Gastroesophageal sphincter (tissue), 4 donors: Measurements from ENCODE around the gene PON1. TPM values are rescaled to one million over a fixed set of nuclear protein-coding genes. Genes with fewer than 3 reads are reported as not detected.

Experiments
- ATAC-seq: fragments of 150-250 bp; one replicate; pipeline ENCODE4 v1.9.1; 2016; ENCODE audit warnings: mild to moderate bottlenecking, moderate library complexity
- H3K27ac ChIP-seq, 4 donors: fragments of 200-600 bp; sonication (generic) in 3 of 4; 1 replicate in 3 of 4; 2 replicates in 1 of 4; pipeline ENCODE4 v1.5.1; 2016 to 2019
- H3K27me3 ChIP-seq: fragments of 200-600 bp; sonication (generic); one replicate; pipeline ENCODE4 v1.5.1; 2019
- H3K36me3 ChIP-seq, 2 donors: fragments of 200-600 bp; sonication (generic); one replicate each; pipeline ENCODE4 v1.5.1; 2019; ENCODE audit warnings: control low read depth in 1 of 2
- H3K4me1 ChIP-seq, 3 donors: fragments of 200-600 bp; sonication (generic); 1 replicate in 2 of 3; 2 replicates in 1 of 3; pipeline ENCODE4 v1.5.1; 2016 to 2019; ENCODE audit warnings: control low read depth in 2 of 3
- H3K4me3 ChIP-seq, 2 donors: fragments of 200-600 bp; sonication (generic); one replicate each; pipeline ENCODE4 v1.5.1; 2019; ENCODE audit warnings: mild to moderate bottlenecking in 1 of 2, moderate library complexity in 1 of 2
- H3K9me3 ChIP-seq, 3 donors: fragments of 200-600 bp; sonication (generic); one replicate each; pipeline ENCODE4 v1.5.1; 2017 to 2019; ENCODE audit warnings: control low read depth in 2 of 3
- CTCF ChIP-seq, 4 experiments: fragments of 200-600 bp in 2 of 4; fragments of 450-650 bp in 2 of 4; sonication (generic) in 1 of 4; IDR thresholded peaks; one replicate each; pipeline ENCODE4 v1.5.1; 2017 to 2019; ENCODE audit warnings: antibody characterized with exemption in 4 of 4, mild to moderate bottlenecking in 2 of 4, moderate library complexity in 2 of 4
- EP300 ChIP-seq: sonication (generic); formaldehyde crosslinking; IDR thresholded peaks from one replicate; pipeline ENCODE4 v1.6.1; 2017; ENCODE audit warnings: antibody characterized with exemption, mild to moderate bottlenecking
- POLR2A ChIP-seq, 2 donors: fragments of 450-650 bp; IDR thresholded peaks; one replicate each; pipeline ENCODE4 v1.6.1; 2017; ENCODE audit warnings: antibody characterized with exemption in 2 of 2, mild to moderate bottlenecking in 2 of 2, moderate library complexity in 1 of 2
- POLR2AphosphoS5 ChIP-seq: sonication (generic); formaldehyde crosslinking; IDR thresholded peaks from one replicate; pipeline ENCODE4 v1.6.1; 2017; ENCODE audit warnings: antibody characterized with exemption
- WGBS, 2 donors: methylation state at CpG; one replicate each; pipeline ENCODE4 v1.1.5; 2018; ENCODE audit warnings: low coverage in 1 of 2; 5-methylcytosine and 5-hydroxymethylcytosine counted together
- total RNA-seq, 4 donors: library from RNA; depleted of rRNA; stranded (reverse); fragments of >200 nt; gene quantifications; one replicate each; pipeline ENCODE4 v1.1.0, GENCODE V29; 2016

The PON1 gene
- total RNA-seq, 4 donors from 2014 or later, result not detected

GRCh38 chr7:95290166-95290830, 34.0 kb downstream of the PON1 start:
- Histone ChIP-seq H3K36me3 (peaks cover 0 to 44% of the 10 kb centered on the region in 2 donors), H3K27ac (no peak overlapping the region), H3K4me3 (no peak overlapping the region), H3K9me3 (no peaks in the 10 kb centered on the region), H3K4me1 (no peaks in the 10 kb centered on the region), H3K27me3 (no peaks in the 10 kb centered on the region)
- 89 to 94% methylated on average over 4 to 7 of the region's 7 CpGs for WGBS, 2 donors
- TF ChIP-seq POLR2AphosphoS5 (no peak), CTCF (IDR thresholded peaks at IDR 0.05) (no peak), EP300 (no peak)
- ATAC-seq, result no peak

- H3K4me3 ChIP-seq, result no peak overlapping the region
- no peak overlapping the region for H3K27ac ChIP-seq
- TF ChIP-seq CTCF (IDR thresholded peaks at IDR 0.05), result no peak
- no peak for TF ChIP-seq POLR2AphosphoS5
- TF ChIP-seq EP300, result no peak
- no peak for TF ChIP-seq POLR2A (IDR thresholded peaks at IDR 0.05)
- H3K27me3 ChIP-seq, result no peaks in the 10 kb centered on the region
- H3K36me3 ChIP-seq, result peaks cover 0 to 57% of the 10 kb centered on the region in 2 donors
- ATAC-seq, result no peak
- no peaks in the 10 kb centered on the region for H3K9me3 ChIP-seq
- WGBS, 2 donors, result 53 to 58% methylated on average over 2 of the region's 2 CpGs
- H3K4me1 ChIP-seq, result no peaks in the 10 kb centered on the region
Observed at GRCh38 chr7:95286096-95286495, 38.2 kb downstream of the PON1 start.

- TF ChIP-seq CTCF (IDR thresholded peaks at IDR 0.05) (no peak), POLR2A (IDR thresholded peaks at IDR 0.05) (no peak), EP300 (no peak), POLR2AphosphoS5 (no peak)
- WGBS, 2 donors, result 69% methylated on average over 2 of the region's 2 CpGs
- H3K4me1 ChIP-seq, result no peaks in the 10 kb centered on the region
- H3K27me3 ChIP-seq, result no peaks in the 10 kb centered on the region
- H3K27ac ChIP-seq, result no peak overlapping the region
- ATAC-seq, result no peak
- no peak overlapping the region for H3K4me3 ChIP-seq
- no peaks in the 10 kb centered on the region for H3K9me3 ChIP-seq
- peaks cover 0 to 47% of the 10 kb centered on the region in 2 donors for H3K36me3 ChIP-seq
Observed at GRCh38 chr7:95279417-95279816, 44.9 kb downstream of the PON1 start.

- H3K4me3 ChIP-seq, result no peak overlapping the region
- no peaks in the 10 kb centered on the region for H3K4me1 ChIP-seq
- TF ChIP-seq EP300 (no peak), POLR2A (IDR thresholded peaks at IDR 0.05) (no peak), POLR2AphosphoS5 (no peak)
- peaks cover 0 to 51% of the 10 kb centered on the region in 2 donors for H3K36me3 ChIP-seq
- WGBS, 2 donors, result 60% methylated on average over 2 of the region's 2 CpGs
- no peaks in the 10 kb centered on the region for H3K27me3 ChIP-seq
- no peak for ATAC-seq
- H3K27ac ChIP-seq, result no peak overlapping the region
- no peaks in the 10 kb centered on the region for H3K9me3 ChIP-seq
Observed at GRCh38 chr7:95276114-95276513, 48.2 kb downstream of the PON1 start.

GRCh38 chr7:95269640-95270039, 54.7 kb downstream of the PON1 start:
- no peak for ATAC-seq
- 89 to 98% methylated on average over 5 of the region's 5 CpGs for WGBS, 2 donors
- no peaks in the 10 kb centered on the region for H3K27me3 ChIP-seq

More at GRCh38 chr7:95269640-95270039, 54.7 kb downstream of the PON1 start:
- no peak overlapping the region for H3K4me3 ChIP-seq
- H3K27ac ChIP-seq, result no peak overlapping the region
- no peak for TF ChIP-seq POLR2A (IDR thresholded peaks at IDR 0.05)
- TF ChIP-seq CTCF (IDR thresholded peaks at IDR 0.05), result no peak
- no peak for TF ChIP-seq POLR2AphosphoS5
- no peak for TF ChIP-seq EP300
- H3K4me1 ChIP-seq, result no peaks in the 10 kb centered on the region
- peaks cover 0 to 35% of the 10 kb centered on the region in 2 donors for H3K36me3 ChIP-seq
- no peaks in the 10 kb centered on the region for H3K9me3 ChIP-seq
